IPS-NIHi11 (cell line): ENCODE results near the gene PTS.
A peak's percentile ranks its signal among the peaks of the same experiment; 100 is the strongest.
"Not testable (repeated sequence)": the region's sequence is repeated elsewhere in the genome, so short reads cannot be mapped to it uniquely, and the experiment has no call there.

Source experiments
- DNase-seq: peaks from one replicate; pipeline ENCODE4 v3.0.0; 2012; ENCODE audit warnings: mixed read lengths, low spot score

The PTS gene

DNA sequence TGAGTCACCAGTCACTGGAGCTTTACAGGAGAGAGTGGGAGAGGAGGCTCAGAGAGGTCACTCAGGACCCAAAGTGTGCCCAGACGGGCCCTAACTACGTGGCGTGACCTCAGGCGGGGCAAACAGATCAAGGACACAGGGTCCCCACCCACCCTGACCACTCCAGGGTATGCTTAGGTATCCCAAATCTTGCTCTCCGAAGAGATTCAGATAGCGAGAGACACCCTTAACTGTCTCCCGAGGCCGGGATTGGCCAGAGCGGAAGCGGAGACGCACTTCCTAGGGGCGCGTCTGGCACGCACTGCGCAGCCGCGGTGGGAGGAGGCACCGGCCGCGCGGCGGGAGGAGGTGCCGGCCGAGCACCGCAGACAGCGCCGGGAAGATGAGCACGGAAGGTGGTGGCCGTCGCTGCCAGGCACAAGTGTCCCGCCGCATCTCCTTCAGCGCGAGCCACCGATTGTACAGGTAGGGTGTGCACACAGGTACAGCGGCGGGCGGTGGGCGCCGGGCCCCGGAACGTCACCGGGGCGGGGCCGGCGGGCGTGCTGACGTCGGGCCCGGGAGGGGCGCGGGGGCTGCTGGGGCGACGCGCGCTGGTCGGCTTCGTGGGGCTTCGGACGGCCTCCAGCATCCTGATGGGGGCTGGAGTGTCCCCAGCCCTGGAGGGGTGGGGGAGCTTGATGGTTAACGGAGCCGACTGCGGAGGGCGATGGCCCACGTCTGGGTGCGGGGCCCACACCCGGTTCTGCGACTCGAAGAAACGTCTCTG lies at the start of gene PTS:
TSS of gene PTS (plus strand) at position 367 of the 769 bp plus-strand sequence. CDS start at position 383, 16 bp downstream.
- DNase-seq = peak; percentile 98

DNA sequence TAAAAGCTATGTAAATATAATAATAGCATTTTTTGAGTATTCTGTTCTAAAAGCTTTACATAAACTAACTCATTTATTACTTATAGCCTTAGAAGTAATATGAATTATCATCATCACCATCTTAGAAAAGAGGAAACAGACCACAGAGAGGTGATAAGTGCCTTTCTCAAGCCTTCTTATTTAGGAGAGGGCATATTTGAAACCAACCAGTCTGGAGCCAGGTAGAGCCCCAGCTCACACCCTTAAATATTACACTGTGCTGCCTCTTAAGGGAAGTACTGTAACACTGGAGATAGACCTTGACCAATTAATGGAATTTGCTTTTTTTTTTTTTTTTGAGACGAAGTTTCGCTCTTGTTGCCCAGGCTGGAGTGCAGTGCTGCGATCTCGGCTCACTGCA lies 48.6 kb upstream of the PTS start:
- no peak for DNase-seq

DNA sequence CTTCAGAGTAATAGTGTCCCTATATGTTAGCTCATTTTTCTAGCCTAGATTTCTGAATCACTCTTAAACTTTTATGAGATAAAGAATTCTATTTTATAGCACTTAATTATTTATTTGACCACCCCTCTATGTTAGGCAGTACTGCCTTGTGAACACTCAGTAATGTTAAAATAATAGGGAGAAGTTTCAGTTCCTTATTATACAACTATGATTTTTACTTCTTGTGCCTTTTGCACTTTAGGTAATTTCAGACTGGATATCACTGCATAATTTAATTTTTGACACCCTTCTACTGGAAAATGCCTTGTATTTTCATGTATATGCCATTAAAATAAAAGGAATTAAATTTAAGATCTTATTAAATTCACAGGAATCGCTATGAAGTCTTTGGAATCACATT lies 47.8 kb upstream of the PTS start:
- DNase-seq = no peak

DNA sequence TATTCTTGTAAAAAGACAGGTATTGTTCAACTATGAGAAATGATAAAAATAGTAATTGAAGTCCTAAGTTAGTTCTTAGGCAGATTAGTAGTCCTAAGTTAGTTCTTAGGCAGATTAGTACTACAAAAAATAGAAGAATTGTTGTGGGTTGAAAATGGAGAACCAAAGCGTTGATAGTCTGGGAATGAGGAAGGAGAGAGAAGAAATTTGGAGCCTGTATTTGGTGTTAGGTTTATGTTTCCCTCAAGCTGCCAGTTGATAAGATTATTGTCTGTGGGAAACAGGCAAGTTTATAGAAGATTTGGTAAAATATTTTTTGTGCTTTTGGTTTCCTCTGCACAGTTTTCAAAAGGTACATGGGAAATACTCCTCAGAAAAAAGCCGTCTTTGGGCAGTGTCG lies 47.3 kb upstream of the PTS start:
- no peak for DNase-seq

DNA sequence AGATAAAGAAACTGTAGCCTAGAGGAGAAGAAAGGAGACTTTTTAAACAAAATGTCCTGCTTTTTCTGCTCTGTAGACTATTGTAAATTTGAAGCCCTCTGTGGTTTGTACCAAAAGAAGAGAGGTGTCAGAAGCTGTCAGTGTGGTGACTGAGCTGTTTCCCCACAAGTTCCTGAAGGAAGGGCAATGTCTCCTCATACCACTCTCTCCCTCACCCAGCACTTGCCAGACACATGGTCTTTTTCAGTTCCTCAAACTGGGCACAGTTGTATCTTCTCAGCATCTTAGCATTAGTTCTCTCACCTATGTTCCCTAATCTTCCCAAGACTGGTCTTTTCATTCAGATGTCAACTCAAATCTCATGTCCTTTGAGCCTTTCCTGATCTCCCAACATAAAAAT lies 46.6 kb upstream of the PTS start:
- no peak for DNase-seq

DNA sequence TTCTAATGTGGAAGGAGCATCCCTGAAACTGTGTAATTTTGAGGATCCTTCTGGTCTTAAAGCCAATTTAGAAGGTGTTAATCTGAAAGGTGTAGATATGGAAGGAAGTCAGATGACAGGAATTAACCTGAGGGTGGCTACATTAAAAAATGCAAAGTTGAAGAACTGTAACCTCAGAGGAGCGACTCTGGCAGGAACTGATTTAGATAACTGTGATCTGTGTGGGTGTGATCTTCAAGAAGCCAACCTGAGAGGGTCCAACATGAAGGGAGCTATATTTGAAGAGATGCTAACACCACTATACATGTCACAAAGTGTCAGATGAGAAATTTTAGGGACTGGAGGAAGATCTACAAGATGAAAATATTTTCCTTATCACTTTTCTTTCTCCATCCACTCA lies 43.4 kb upstream of the PTS start:
- no peak for DNase-seq

DNA sequence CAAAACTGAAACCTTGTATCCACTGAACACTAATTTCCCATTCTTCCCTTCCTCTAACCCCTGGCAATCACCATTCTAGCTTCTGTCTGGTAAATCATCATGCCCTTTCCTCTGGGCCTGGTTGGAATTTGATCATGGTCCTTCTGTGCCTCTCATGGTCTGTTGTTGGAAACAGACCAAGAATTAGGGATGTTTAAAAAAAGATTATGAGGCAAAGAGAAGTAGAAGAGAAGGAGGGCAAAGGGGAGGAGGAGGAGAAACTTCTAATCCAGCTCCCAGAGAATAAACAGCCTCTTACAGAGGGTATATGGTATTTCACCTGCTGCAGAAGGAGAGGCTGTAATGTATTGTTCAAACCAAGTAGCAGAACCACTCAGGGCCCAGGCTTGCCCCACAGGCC lies 40.3 kb upstream of the PTS start:
- DNase-seq = no peak

DNA sequence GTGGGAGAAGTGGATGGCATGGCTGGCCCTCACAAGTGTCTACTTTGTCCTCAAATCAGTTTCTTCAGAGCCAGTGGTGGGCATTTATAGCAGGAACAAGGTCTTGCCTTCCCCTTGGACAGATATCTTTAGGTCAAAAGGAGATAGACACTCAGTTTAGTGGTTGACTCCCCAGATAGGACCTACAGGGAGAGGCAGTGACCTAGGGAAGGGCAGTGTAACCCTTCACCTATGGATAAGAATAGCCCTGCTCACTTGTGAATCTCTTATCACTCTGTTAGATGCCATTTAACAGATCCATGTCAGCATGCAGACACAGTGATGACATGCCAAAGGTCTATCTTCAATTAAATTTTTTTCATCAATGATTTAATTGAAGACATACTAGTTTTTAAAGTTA lies 39.9 kb upstream of the PTS start:
- DNase-seq = no peak

DNA sequence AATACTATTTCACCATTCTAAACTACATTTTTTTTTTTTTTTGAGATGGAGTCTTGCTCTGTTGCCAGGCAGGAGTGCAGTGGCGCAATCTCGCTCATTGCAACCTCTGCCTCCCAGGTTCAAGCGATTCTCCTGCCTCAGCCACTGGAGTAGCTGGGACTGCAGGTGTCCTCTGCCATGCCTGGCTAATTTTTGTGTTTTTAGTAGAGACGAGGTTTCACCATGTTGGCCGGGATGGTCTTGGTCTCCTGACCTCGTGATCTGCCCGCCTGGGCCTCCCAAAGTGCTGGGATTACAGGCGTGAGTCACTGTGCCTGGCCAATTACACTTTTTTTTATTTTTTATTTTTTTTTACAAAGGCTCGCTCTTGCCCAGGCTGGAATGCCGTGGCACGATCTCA lies 31.1 kb upstream of the PTS start:
- not testable (repeated sequence) for DNase-seq

DNA sequence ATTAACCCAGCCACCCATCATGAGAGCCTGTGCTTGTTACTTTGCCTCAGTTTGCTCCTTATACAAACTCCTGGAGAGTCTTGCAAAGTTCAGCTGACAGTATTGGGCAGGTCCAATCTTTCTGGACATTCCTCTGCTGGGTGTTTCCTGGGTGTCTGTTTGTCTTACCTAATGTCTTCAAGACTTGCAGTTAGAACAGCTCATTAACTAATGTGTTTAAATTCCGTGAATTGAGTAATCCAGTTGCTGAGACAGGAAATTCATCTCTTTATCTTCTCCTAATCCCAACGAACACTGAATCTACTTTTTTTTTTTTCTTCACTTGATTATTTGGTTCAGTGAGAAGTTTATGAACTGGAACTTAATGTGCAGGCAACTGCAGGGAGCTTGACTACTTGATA lies 30.3 kb upstream of the PTS start:
- DNase-seq = no peak

DNA sequence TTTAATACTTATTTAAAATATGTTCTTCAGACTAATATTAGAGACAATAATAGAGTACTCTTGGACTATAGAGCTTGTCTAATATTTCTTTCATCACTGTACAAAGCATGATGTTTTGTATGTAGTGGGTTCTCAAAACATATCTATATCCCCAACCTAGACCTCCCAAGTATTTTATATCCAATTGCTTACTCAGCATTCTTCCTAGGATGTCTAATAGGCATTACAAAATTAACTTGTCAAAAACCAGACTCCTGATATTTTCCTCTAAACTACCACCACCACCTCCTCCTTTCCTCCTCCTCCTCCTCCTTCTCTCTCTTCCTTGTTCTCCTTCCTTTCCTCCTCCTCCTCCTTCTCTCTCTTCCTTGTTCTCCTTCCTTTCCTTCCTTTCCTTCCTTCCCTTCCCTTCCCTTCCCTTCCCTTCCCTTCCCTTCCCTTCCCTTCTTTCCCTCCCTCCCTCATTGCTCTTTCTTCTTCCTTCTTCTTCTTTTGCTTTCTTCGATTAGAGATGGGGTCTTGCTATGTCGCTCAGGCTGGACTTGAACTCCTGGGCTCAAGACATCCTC lies 29.6 kb upstream of the PTS start:
- no peak for DNase-seq

DNA sequence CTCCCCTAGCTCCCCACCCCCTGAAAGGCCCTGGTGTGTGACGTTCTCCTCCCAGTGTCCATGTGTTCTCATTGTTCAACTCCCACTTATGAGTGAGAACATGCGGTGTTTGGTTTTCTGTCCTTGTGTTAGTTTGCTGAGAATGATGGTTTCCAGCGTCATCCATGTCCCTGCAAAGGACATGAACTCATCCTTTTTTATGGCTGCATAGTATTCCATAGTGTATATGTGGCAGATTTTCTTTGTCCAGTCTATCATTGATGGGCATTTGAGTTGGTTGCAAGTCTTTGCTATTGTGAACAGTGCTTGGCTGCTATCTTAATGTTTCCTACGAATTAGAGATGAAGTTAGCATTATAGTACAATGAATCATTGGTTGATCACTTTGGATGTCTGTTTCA lies 27.1 kb upstream of the PTS start:
- not testable (repeated sequence) for DNase-seq

DNA sequence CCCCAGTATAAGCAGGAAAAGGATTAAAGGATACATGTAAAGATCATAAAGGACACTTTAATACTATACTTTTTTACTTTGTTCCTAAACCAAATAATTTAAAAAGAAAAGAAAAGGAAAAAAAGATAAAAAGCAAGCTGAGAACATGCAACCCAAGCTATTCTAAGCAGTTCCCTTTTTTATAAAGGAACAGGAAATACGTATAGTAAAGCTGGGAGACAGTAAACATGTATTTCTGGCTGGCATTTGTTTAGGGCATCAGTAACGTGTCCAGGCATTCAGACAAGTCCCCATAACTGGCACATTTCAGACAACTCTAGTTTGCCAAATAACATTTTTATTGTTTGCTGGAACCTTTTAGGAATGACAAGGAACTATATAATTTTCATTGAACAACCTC lies 26.0 kb upstream of the PTS start:
- DNase-seq = no peak

DNA sequence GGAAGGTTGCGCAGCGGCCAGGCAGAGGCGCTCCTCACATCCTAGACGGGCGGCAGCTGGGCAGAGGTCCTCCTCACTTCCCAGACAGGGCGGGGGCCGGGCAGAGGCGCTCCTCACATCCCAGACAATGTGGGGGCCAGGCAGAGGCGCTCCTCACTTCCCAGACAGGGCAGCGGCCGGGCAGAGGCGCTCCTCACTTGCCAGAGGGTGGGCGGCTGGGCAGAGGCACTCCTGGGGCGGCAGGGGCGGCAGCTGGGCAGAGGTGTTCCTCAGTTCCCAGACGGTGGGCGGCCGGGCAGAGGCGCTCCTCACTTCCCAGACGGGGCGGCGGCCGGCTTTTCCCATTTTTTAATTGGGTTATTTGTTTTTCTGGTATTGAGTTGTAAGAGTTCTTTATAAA lies 20.2 kb upstream of the PTS start:
- DNase-seq = no peak

DNA sequence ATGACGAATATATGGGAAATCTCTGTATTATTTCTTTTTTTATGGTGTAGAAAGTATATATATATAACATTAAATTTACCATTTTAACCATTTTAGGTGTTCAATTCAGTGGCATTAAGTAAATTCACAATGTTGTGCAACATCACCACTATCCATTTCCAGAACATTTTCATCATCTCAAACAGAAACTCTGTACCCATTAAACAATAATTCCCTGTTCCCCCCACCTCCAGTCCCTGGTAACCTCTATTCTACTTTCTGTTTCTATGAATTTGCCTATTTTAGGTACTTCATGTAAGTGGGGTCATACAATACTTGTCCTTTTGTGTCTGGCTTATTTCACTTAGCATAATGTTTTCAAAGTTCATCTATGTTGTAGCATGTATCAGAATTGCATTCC lies 15.3 kb upstream of the PTS start:
- no peak for DNase-seq

DNA sequence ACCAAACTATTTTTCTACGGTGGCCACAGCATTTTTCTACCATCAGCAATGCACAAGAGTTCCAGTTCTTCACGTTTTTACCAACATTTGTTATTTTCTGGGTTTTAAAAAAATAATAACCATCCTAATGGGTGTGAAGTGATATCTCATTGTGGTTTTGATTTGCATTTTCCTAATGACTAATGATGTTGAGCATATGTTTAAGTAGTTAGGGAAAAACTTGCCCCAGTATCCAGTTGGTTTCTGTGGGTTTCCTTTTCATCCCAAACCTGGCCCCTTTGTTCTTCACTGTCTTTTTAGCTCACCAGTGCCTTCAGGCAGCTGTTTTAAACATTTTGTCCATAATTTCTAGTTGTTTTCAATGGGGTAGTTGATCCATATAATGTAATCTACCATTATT lies 14.7 kb upstream of the PTS start:
- DNase-seq = no peak

DNA sequence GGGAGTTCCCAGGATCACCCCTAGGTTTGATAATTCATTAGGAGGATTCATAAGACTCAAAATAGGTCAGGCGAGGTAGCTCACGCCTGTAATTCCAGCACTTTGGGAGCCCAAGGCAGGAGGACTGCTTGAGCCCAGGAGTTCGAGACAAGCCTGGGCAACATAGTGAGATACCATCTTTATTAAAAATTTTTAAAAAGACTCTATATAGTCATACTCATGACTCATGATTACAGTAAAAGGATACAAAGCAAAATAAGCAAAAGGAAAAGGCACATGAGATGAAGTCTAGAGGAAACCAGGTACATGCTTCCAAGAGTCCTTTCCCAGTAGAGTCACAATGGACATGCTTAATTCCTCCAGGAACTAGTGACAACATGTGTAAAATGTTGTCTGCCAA lies 13.9 kb upstream of the PTS start:
- no peak for DNase-seq

DNA sequence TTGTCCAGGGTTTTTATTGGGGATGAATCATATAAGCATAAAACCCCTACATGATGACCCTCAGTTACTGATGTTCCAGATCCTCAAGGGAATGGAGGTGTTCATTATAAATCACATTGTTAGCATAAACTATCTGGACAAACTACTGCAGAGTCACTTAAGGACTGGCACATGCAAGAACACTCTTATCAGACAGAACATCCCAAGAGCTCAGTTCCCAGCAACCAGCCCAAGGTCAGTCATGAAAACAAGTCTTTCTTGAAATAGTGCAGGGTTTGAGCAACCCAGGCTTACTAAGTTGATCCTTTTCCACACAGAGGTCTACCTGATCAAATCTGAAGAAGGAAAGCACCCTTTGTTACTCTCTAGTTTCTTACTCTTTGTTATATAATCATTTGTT lies 13.5 kb upstream of the PTS start:
- DNase-seq = no peak

DNA sequence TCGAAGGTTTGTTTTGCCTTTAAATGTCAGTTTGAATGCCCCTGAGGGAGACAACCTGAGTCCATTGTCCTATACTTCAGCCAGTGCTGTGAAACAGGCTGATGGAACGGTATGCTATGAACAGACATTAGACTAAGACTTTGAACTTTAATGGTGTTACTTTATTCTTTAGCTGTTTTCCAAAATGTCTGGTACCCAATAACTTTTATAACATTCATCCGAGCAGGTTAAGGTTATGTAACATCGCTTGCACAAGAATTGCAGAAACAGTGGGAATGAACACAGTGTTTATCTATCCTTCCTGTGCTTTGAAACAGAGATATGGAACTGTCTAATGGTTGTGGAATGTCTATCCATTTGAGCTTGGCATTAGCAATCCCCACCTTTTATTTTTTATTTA lies 12.5 kb upstream of the PTS start:
- DNase-seq = no peak

DNA sequence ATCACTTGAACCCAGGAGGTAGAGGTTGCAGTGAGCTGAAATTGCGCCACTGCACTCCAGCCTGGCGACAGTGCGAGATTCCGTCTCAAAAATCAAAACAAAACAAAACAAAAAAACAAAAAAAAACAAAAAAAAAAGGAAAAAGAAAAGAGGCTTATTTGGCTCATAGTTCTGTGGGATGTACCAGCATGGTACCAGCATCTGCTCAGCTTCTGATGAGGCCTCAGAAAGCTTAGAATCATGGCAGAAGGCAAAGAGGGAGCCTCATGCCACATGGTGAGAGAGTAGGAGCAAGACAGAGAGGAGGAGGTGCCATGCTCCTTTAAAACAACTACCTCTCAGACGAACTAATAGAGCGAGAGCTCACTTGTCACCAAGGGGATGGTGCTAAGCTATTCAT lies 10.6 kb upstream of the PTS start:
- DNase-seq = no peak

DNA sequence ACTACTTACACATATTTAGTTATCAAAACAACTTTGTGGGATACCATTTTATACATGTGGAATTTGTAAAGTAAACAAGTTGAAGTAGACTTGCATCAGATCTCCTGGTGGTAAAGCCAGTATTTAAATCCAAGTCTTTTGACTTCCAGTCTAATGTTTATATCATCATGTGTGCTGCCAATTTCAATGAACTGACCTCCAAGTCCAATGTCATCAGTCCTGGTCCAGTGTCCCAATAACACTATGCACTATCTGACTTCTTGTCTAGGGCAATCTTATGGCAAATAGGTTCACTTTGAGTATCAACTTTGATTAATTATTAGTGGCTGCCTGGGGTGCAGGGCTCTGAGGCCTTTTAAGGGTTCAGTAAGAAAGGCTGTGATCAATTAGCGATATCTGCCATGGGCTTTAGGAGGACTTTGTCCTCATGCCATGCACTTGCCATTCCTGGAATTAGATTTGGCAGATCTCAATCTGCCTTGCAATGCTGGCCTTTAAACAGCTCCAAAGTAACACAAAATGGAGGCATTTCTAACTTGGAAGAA lies 9.6 kb upstream of the PTS start:
- DNase-seq = no peak

DNA sequence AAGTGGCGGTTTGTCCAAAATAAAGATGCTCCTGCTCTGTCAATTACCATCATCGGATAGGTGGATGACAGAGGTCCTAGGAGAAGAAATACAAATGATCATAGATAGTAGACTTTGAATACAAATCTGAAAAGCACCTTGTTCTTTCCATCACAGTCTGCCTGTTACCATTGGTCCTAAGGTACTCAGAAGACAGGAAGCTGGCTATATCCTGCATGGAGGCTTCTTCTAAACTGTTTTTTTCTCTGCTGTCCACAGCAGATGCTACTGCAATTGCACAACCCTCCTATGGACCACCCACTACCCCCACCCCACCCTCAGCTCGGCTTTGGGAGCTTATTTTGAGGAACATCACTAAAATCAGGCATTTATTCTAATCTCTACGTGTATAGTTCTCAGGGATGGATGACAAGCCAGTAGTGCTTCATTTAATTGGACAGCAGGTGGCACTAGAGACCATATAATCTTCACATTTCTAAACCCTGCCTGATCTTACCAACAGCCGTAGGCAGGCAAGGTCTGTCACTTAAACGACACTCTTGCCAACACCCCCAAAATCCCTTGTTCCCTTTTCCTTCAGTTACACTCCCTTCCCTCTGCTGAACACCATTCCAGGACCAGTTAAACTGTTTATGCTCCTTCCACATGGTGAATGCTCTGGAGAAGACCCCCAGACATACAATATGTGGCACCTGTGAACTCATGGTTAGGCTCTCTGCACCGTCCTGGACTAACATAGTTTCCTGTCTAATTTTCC lies 6.6 kb upstream of the PTS start:
- peak; percentile 71 for DNase-seq

DNA sequence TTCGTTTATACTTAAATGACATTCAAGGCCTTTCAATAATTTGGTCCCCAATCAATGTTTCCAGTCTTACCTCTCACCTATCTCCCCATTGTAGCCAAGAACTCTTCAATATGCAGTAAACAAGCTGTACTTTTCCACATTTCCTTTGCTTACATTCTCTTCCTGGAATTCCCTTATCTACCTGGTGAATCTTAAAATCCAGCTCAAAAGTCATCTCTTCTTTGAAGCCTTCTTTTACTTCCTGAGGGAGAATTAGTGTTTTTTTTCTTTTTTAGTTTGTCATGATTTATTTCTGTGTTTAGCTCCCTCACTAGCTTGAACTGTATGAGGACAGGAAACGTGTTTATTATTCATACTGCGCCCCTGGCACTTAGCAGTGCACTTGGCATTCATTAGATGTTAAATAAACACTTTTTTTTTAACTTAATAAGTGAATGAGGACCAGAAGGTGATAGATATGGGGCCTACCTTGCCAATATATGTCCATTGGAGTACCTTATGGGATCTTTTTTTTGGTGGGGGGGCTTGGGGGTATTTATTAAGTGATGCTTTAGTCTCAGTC lies 4.9 kb upstream of the PTS start:
- no peak for DNase-seq
